Aorta (tissue), 5 donors: ENCODE data around the gene TMEM236. TPM values are rescaled to one million over a fixed set of nuclear protein-coding genes. Genes with fewer than 3 reads are reported as not detected.

Experiments used
- ATAC-seq: fragments of 200-7000 bp; cut with Tn5 transposase; one replicate; pipeline ENCODE4 v1.9.1; 2022; ENCODE audit warnings: moderate library complexity; ENCODE audit not compliant: low FRiP score
- DNase-seq, 2 donors: peaks; one replicate each; pipeline ENCODE4 v3.0.0-alpha.2; 2020
- H3K27ac ChIP-seq, 2 donors: one replicate each; pipeline ENCODE4 v1.5.1; 2013; ENCODE audit warnings: low read length in 2 of 2, mild to moderate bottlenecking in 2 of 2, moderate library complexity in 2 of 2, control low read depth in 1 of 2, inconsistent platforms in 1 of 2, low read depth in 1 of 2
- H3K27me3 ChIP-seq, 2 donors: one replicate each; pipeline ENCODE4 v1.6.1; 2013; ENCODE audit warnings: control low read depth in 1 of 2, low read length in 1 of 2, mild to moderate bottlenecking in 1 of 2, moderate library complexity in 1 of 2; ENCODE audit not compliant: insufficient read depth in 2 of 2, control insufficient read depth in 1 of 2
- H3K36me3 ChIP-seq, 2 donors: one replicate each; pipeline ENCODE4 v1.6.1; 2013; ENCODE audit warnings: control low read depth in 1 of 2, low read length in 1 of 2, mild to moderate bottlenecking in 1 of 2; ENCODE audit not compliant: insufficient read depth in 2 of 2, control insufficient read depth in 1 of 2
- H3K4me1 ChIP-seq, 2 donors: one replicate each; pipeline ENCODE4 v1.6.1; 2013; ENCODE audit warnings: low read length in 2 of 2, control low read depth in 1 of 2, mild to moderate bottlenecking in 1 of 2, moderate library complexity in 1 of 2; ENCODE audit not compliant: insufficient read depth in 2 of 2, control insufficient read depth in 1 of 2
- H3K4me3 ChIP-seq, 2 donors: one replicate each; pipeline ENCODE4 v1.5.1; 2013; ENCODE audit warnings: low read length in 2 of 2, control low read depth in 1 of 2, mild to moderate bottlenecking in 1 of 2
- H3K9me3 ChIP-seq: one replicate; pipeline ENCODE4 v1.6.1; 2013; ENCODE audit warnings: mild to moderate bottlenecking, low read length; ENCODE audit not compliant: control insufficient read depth
- WGBS, 2 donors: extraction: QIAGEN DNeasy Blood & Tissue Kit; methylation state at CpG; one replicate each; pipeline ENCODE4 v1.1.7; 2013; 5-methylcytosine and 5-hydroxymethylcytosine counted together
- intact Hi-C, 2 donors: fragments of 100-400 bp; cut with DNase I; formaldehyde crosslinking; loops; one replicate each; pipeline versions ENCODE4 v1.14.2 to v1.15.0; 2022
- polyA plus RNA-seq, 2 donors: library from polyadenylated mRNA; stranded (reverse); fragments of 200-250 nt; gene quantifications; one replicate each; pipeline ENCODE4 v1.2.3, GENCODE V29; 2013
- total RNA-seq, 2 donors: library from RNA; stranded (reverse); fragmentation: NEBNext Ultra II Directional; extraction: Animal tissue kit (Norgen Biotek cat#: 25700); gene quantifications; one replicate each; pipeline ENCODE4 v1.2.1, GENCODE V29; 2021
- donor health status: healthy with polysubstance abuse.
- donor health status: Bipolar disorder and iron deficiency.
- donor health status: DM: no; HTN: no; CAD: no.
- donor health status: DM: no; HTN: no; CAD: no.
- donor health status: DM: yes; HTN: yes; CAD: no.

TMEM236 gene
- total and polyA plus RNA-seq, 4 donors, result 0.08 to 1.7 (median 1.3) TPM

- Histone ChIP-seq H3K4me1 (no peaks in the 10 kb centered on the region), H3K9me3 (no peaks in the 10 kb centered on the region), H3K36me3 (no peaks in the 10 kb centered on the region), H3K4me3 (no peak overlapping the region), H3K27ac (no peak overlapping the region), H3K27me3 (no peaks in the 10 kb centered on the region)
- ATAC-seq (no peak), DNase-seq (no peak)
- whole genome bisulfite sequencing, 2 donors, result 87 to 93% methylated on average over 3 of the region's 3 CpGs
- intact Hi-C loops, result no loop called here
These were observed 49.5 kb downstream of the TMEM236 start for GRCh38 chr10:17801507-17801906.

GRCh38 chr10:17802350-17802749 is 50.3 kb downstream of the TMEM236 start:
- no peak for ATAC-seq
- intact Hi-C loops, result no loop called here

GRCh38 chr10:17802976-17803375 is 51.0 kb downstream of the TMEM236 start:
- 3 to 5% methylated on average over 1 of the region's 1 CpG for WGBS, 2 donors
- Histone ChIP-seq H3K4me1 (no peaks in the 10 kb centered on the region), H3K27ac (no peak overlapping the region), H3K4me3 (no peak overlapping the region), H3K36me3 (no peaks in the 10 kb centered on the region), H3K27me3 (no peaks in the 10 kb centered on the region), H3K9me3 (no peaks in the 10 kb centered on the region)
- intact Hi-C loops, result no loop called here
- DNase-seq, result no peak
- no peak for ATAC-seq

More at GRCh38 chr10:17802350-17802749, 50.3 kb downstream of the TMEM236 start:
- no peaks in the 10 kb centered on the region for H3K9me3 ChIP-seq
- H3K4me1 ChIP-seq, result no peaks in the 10 kb centered on the region
- H3K4me3 ChIP-seq, result no peak overlapping the region
- no peaks in the 10 kb centered on the region for H3K27me3 ChIP-seq
- no peak for DNase-seq
- WGBS, 2 donors, result 93 to 94% methylated on average over 11 of the region's 11 CpGs
- no peak overlapping the region for H3K27ac ChIP-seq
- no peaks in the 10 kb centered on the region for H3K36me3 ChIP-seq

- intact Hi-C loops, result no loop called here
- 64 to 68% methylated on average over 3 of the region's 3 CpGs for WGBS, 2 donors
These were observed 53.3 kb downstream of the TMEM236 start for GRCh38 chr10:17805330-17805729.

GRCh38 chr10:17805921-17806577 is 54.0 kb downstream of the TMEM236 start:
- no peak overlapping the region for H3K27ac ChIP-seq
- no peaks in the 10 kb centered on the region for H3K9me3 ChIP-seq
- H3K36me3 ChIP-seq, result no peaks in the 10 kb centered on the region
- ATAC-seq, result no peak
- no peaks in the 10 kb centered on the region for H3K4me1 ChIP-seq
- no peaks in the 10 kb centered on the region for H3K27me3 ChIP-seq
- DNase-seq, result no peak
- no peak overlapping the region for H3K4me3 ChIP-seq
- intact Hi-C loops, result no loop called here
- 56 to 62% methylated on average over 6 to 7 of the region's 7 CpGs for WGBS, 2 donors

More at GRCh38 chr10:17805330-17805729, 53.3 kb downstream of the TMEM236 start:
- no peaks in the 10 kb centered on the region for H3K4me1 ChIP-seq
- DNase-seq (no peak), ATAC-seq (no peak)
- no peaks in the 10 kb centered on the region for H3K36me3 ChIP-seq
- H3K27me3 ChIP-seq, result no peaks in the 10 kb centered on the region
- H3K9me3 ChIP-seq, result no peaks in the 10 kb centered on the region
- no peak overlapping the region for H3K27ac ChIP-seq
- no peak overlapping the region for H3K4me3 ChIP-seq

- intact Hi-C loops, result no loop called here
- DNase-seq (peak in 1 of 2 donors; percentile 70), ATAC-seq (peak; percentile 68)
- H3K36me3 ChIP-seq, result no peaks in the 10 kb centered on the region
- no peaks in the 10 kb centered on the region for H3K4me1 ChIP-seq
- H3K9me3 ChIP-seq, result no peaks in the 10 kb centered on the region
- H3K4me3 ChIP-seq, result no peak within 1 kb of the TSS
- no peak within 1 kb of the TSS for H3K27ac ChIP-seq
- WGBS, 2 donors, result 76 to 81% methylated on average over 21 to 23 of the region's 23 CpGs
- no peaks in the 10 kb centered on the region for H3K27me3 ChIP-seq
These were observed 57.2 kb downstream of the TMEM236 start, which contains the start of gene MRC1 for GRCh38 chr10:17808971-17809841. Gene MRC1 (plus strand): TSS chr10:17809348. CDS start chr10:17809466, 118 bp downstream.

- Histone ChIP-seq H3K4me3 (no peak overlapping the region), H3K4me1 (no peaks in the 10 kb centered on the region), H3K9me3 (no peaks in the 10 kb centered on the region), H3K27ac (no peak overlapping the region), H3K36me3 (no peaks in the 10 kb centered on the region), H3K27me3 (no peaks in the 10 kb centered on the region)
- WGBS, 2 donors, result 70 to 74% methylated on average over 4 of the region's 4 CpGs
- intact Hi-C loops, result no loop called here
- no peak for ATAC-seq
- no peak for DNase-seq
These were observed 59.3 kb downstream of the TMEM236 start for GRCh38 chr10:17811146-17811865.

GRCh38 chr10:17814973-17815372 is 63.0 kb downstream of the TMEM236 start:
- no peak for DNase-seq
- Histone ChIP-seq H3K36me3 (no peaks in the 10 kb centered on the region), H3K27me3 (no peaks in the 10 kb centered on the region), H3K9me3 (no peaks in the 10 kb centered on the region), H3K27ac (no peak overlapping the region), H3K4me1 (no peaks in the 10 kb centered on the region), H3K4me3 (no peak overlapping the region)
- intact Hi-C loops, result no loop called here
- 30 to 33% methylated on average over 5 of the region's 5 CpGs for WGBS, 2 donors
- ATAC-seq, result no peak
